Stimulated activated CD4-positive, alpha-beta T cell treated with anti-CD3 and anti-CD28 coated beads, Interleukin-12 subunit alpha, Interleukin-12 subunit beta, amount 100 ng/mL, for 4 hours (primary cell): Measurements from ENCODE around the gene GRB2.
"Not testable (repeated sequence)": the region's sequence is repeated elsewhere in the genome, so short reads cannot be mapped to it uniquely, and the experiment has no call there.

ENCODE experiments used
- DNase-seq: peaks from one replicate; pipeline ENCODE4 v3.0.0-alpha.2; 2020

Gene GRB2

DNA sequence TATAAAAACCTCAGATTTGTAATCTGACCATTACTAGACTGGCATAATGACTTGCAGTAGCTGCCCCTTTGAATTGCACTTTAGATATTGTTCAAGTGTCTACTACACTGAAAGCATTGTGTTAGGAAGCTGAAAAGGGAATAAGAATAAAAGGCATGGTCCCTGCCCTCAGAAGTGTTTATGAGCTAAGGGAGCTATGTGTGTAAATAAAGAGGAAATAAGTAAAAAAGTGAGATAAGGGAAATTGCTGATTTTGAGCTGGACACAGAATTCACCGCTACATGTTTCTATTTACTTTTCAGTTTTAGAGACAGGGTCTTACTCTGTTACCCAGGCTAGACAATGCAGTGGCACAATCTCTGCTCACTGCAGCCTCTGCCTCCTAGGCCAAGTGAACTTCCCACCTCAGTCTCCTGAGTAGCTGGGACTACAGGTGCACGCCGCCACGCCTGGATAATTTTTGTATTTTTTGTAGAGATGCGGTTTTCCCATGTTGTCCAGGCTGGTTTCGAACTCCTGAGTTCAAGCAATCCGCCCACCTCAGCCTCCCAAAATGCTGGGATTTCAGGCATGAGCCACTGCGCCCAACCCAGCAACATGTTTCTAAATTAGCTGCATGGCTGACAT is 57.0 kb downstream of the GRB2 start:
- DNase-seq: no peak

DNA sequence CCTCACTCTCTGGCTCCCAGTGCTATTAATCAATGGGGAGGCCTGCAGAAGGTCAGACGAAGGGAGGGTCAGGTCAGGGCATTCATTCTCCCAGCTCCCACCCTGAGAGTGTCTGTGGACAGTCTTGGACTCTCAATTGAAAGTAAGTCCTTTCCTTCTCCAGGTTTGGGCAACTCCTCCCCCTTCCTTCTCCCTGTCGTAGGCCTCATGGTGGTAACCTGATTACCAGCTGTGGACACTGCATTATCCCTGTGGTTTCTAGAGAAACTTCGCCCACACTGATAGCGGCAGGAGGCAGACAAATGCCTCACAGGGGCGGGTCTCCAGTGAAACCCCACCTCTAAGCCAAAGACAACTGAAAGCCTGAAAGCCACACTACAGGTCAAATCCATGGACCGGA is 58.6 kb downstream of the GRB2 start:
- DNase-seq: no peak

DNA sequence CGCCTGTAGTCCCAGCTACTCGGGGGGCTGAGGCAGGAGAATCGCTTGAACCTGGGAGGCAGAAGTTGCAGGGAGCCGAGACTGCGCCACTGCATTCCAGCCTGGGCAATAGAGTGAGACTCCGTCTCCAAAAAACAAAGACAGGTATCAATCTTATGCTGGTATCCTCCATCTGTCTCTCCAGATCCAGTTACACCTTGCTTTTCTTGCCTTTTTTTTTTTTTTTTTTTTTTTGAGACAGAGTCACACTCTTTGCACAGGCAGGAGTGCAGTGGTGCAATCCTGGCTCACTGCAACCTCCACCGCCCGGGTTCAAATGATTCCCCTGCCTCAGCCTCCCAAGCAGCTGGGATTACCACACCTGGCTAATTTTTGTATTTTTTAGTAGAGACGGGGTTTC is 59.1 kb downstream of the GRB2 start:
- not testable (repeated sequence) for DNase-seq

DNA sequence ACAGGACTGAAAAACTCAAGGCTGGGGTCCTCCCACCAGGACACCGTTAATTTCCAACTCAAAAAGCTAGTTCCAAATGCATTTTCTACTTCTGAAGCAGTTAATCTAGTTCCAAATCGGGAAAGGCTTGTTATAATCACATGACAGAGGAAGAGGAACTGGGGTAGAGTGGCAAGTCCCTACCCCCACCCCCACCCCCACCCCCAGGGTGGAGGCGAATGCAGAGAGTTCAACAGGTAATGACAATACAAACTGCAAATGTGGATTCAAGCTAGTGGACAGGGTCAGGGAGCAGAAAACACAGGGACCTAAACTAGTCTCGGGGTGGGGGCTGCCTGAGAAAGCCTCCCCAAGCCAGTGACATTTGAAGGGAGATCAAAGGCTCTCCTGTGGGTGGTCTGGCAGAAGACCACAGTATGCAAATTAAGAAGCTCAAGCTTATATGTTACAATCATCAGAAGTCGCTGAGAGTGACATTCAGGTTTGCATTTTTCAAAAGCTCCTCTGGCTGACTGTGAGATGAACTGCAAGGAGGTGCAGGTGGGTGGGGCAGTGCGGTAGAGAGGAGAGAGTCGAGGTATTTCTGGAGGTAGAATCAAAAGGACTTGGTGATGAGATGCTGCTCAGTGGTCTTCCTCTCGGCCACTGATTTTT is 59.8 kb downstream of the GRB2 start:
- no peak for DNase-seq

DNA sequence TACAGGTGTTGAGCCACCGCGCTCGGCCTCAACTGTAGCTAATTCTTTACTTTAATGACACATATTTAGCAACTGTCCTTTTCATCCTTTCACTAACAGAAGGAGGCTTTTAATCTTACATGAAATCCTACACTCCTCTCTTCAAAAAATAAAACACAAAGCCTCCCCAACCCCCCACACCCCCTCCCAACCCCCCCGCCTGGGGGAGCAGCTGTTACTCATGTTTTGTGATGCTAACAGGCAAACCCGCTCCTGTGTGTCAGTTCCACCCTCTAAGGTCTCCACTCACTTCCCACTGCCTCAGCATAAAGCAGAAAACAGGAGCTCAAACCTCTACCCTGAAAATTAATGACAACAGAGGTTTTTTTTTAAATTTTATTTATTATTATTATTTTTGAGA is 60.8 kb downstream of the GRB2 start:
- peak; percentile 35 for DNase-seq

DNA sequence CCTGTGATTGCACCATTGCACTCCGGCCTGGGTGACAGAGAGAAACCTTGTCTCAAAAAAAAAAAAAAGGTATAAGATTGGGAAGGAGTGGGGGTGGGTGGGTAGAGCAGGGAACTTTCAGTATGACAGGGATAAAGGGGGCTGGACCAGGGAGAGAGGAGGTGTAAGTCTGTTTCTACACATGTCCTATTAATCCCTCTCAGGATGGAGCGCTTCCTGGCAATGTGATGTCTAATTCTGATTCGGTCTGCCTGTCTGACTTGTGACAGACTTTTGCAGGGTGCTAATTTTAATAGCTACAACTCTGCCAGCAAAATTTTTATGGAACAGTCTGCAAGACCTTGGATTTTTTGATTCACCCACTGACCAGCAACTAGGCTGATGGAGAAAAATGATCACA is 62.5 kb downstream of the GRB2 start:
- no peak for DNase-seq

DNA sequence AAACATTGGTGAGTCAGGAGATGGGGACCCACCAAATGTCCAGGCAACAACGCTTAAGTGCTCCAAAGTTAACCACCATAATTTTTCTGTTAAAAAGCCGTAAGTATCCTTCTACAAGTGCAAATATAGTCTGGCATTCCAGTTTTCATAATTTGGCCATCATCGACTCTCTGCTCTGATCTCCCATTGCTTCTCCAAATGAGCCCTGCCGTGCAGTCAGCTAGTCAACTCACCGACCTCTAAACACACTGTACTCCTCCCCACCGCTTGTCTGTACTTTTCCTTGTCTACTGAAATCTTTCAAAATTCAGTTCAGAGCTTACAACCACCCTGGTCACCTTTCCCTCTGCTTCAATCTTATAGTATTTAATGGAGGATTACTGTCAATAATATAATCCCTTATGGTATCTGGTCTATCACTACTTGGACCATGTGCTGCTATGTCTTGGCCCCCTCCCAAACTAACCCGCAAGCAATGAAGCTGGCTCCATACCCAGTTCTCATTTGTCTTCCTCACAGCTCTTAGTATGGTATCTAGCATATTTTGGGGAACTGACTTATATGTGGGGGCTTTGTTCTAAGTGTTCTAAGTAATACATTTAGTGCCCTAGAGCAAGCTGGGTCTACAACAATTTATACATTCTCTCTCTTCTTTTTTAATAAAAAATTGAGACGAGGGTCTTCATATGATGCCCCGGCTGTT is 63.5 kb downstream of the GRB2 start:
- no peak for DNase-seq

DNA sequence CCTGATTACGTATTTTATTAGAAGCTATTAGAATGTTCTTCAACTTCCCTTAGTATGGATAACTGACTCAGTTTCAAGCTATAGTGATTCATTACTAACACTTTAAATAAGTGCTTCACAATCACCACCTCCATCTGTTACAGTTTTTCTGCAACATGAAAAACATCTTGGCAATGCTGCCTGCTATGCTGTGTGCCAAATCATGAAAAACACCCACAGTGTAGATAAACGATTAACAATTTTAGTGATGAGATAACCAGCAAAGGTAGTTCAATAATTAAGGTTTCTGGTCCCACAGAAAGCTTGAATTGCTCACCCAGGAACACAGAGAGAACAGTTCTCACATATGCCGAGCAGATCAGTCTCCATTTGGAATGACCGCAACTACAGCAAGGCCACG is 64.8 kb downstream of the GRB2 start:
- DNase-seq: no peak

DNA sequence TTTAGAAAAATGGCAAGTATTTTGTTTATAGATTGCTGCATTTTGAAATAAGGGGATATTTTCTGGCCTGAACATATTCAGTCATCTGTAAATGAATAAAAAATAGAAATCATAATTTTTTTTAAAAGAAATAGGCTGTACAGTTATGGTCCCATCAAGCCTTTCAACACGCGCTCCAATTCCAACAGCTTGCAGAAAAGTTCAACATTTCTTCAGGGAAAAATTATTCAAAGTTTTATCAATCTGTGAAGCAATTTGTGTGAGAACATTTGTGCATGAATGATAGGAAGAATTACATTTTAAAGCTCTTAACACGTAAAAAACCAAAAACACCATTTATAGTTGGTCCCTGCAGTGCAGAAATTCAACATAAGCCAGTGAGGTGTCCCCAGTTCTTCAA is 65.5 kb downstream of the GRB2 start:
- no peak for DNase-seq

DNA sequence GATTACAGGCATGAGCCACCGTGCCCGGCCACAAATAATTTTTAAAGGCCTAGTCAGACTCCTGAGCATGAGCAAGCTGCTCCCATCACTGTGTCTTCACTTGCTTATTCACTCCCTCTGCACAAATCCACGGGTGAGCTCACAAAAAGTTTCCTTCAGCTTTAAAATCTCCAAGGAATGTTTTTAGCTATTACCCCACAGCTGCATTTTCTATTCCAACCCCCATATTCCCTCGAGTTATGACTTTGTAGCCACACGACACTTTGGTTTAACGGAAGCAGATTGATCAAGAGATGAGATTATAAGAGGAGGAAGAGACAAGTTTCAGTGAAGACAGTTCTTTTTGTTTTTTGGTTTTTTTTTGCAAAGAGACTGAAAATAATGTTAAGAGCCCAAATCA is 67.1 kb downstream of the GRB2 start:
- no peak for DNase-seq

DNA sequence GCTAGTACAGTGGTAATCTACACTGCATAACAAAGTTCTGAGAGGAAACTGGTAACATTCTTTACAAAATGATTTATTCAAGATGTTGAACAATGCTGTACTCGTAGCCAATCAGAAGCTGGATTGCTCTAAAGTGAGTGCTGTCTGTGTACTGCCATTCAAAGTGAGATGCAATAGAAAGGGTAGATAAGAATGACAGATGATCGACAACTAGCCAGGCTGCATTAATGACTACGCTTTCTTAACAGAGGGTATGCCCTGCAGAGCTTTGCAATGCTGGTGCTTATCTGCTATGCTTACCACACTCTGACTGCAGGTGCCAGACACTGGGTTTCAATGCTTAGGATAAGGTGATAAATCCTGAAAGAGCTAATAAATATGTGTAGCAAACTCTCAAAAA is 70.2 kb downstream of the GRB2 start:
- DNase-seq: no peak

DNA sequence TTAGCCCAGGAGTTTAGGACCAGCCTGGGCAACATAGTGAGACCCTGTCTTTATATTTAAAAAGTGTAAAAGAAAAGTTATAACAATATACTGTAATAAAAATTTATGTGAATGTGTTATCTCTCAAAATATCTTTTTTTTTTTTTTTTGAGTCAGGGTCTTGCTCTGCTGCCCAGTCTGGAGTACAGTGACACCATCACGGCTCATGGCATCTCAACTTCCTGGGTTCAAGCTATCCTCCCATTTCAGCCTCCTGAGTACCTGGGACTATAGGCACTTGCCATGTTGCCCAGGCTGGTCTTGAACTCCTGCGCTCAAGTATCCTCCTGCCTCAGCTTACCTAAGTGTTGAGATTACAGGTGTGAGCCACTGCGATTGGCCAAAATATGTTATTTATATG is 70.8 kb downstream of the GRB2 start:
- DNase-seq: no peak

DNA sequence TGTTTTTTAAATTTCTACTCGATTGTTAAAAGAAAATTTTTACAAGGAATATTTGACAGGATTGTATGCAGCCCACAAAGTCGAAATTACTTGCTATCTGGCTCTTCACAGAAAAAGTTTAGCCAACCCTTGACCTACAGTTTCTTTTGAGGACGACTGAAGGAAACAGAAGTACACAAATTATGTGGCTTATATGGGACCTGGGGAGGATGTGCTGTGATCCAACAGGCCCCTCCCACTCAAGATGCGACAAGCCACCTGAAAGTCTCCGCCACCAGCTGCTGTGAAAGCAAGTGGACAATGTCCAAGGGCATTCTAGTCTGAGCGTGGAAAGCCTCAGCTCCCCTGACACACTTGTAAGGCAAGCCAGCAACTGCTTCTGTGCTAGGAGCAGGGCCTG is 73.8 kb downstream of the GRB2 start:
- DNase-seq: no peak

DNA sequence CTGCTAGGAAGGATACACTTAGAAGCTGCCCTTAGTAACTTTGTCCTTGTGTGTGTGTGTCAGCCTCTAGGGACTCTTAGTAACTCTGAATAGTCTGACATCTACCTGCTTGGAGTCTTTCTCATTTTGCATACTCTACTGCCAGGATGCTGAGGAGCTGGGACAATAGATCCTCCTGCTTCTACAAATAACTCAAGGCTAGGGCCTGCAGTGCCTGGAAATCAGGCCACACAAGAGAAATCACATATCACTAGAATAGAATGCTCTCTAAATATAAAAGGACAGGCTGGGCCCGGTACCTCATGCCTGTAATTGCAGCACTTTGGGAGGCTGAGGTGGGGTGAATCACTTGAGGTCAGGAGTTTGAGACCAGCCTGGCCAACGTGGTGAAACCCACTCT is 77.7 kb downstream of the GRB2 start:
- no peak for DNase-seq

DNA sequence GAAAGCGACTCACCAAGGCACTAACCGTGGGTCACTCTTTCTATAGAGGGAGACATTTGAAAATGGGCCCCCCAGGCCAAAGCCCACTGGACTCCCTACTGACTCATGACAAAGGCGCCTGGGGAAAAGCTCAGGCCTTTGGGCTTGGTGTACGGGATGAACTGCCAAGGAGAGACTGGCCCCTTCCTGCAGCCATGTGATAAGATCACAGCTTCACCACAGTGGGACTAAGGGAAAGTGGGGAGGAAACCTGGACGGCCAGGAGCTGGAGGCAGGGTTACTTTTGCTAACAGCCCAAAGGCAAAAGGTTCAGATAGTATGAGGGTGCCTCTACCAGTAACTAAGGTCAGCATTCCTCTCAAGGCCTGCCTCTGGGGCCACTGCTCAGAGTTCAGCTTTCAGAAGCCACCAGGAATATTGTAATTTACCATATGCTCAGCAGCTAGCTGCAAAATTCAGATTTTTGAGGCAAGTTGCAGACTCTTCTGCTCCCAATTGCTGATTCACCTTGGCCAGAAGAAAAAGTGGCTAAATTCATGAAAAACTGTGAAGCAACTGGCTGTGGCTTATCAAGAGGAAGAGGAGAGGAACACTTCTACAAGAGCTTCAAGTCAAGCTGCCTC is 79.1 kb downstream of the GRB2 start:
- no peak for DNase-seq

DNA sequence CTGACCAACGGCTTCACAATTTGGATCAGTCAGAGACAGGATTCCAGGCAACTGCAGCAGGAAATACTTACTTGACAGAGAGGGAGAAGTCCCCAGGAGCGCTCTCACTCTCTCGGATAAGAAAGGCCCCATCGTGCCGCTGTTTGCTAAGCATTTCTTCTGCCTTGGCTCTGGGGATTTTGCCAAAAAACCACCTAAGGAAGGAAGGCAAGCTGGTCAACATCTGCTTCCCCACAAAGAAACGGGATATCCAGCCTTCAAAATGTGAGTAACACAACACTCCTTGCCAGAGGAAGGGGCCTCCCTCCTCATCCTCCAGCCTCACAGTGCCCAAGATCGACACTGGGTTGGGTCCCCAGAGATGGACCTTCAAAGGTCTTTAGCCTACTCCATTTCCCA is 79.7 kb downstream of the GRB2 start:
- DNase-seq: no peak

DNA sequence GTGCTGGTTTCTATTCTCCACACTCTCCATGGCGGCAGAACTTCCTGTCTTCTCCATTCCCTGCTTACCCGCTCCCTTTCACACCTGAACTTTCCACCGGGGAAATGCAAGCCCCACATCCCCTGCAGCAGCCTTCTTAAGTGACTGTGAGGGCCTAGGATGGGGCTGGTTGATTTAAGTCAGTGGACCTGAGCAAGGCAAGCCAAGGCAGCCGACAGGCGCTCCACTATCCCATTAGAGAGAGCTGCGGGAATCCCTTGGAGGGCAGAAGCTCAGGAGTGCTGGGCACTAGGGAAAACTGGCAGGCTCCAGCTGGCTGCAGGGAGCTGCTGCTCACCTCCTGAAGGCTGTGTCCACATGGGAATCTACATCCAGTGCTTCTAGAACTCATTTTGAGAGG is 80.1 kb downstream of the GRB2 start:
- no peak for DNase-seq

DNA sequence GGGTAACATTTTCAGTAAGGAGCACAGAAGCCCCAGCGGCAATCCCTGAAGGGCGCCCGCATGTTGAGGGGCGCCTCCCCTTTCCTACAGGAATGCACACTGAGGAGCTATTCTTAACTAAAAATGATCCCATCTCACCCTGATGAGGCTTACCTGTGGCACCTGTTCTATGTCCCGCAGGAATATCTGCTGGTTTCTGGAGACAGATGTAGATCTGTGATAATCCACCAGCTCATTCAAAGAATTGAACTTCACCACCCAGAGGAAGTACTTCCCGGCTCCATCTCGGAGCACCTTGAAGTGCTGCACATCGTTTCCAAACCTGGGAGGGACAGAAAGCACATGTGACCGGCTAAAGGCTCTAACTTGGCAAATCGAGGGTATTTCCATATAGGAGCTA is 84.0 kb downstream of the GRB2 start:
- no peak for DNase-seq

DNA sequence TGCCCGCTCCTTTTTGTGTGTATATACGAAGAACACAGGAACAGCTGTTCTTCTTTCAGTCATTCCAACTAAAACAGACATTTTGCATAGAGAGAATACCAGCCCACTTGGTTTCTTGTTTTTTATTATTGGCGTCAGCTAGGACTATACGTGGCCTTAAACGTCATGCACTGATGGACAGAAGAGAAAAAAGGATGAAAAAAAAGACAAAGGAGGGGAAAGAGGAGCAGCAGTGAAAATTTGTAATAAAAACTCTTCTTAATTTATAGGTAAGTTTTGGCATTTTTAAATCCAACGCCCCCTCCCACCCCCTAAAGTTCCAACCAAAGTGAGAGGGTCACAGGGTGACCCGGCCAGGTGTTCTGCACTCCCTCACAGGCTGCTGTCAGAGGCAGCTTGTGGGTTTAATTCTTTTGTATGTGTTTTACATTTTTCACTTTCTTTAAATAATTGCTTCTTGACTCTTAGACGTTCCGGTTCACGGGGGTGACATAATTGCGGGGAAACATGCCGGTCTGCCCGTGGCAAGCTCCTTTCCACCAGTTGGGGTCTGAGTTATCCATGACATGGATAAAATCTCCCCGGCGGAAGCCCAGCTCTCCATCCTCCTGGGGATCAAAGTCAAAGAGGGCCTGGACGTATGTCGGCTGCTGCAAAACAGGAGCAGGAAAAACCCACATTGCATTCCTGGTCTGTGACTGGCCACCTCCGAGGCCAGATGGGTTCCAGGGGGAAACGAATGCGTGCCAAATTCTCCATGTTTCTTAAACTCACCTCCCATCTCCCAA is 85.4 kb downstream of the GRB2 start:
- DNase-seq: no peak

DNA sequence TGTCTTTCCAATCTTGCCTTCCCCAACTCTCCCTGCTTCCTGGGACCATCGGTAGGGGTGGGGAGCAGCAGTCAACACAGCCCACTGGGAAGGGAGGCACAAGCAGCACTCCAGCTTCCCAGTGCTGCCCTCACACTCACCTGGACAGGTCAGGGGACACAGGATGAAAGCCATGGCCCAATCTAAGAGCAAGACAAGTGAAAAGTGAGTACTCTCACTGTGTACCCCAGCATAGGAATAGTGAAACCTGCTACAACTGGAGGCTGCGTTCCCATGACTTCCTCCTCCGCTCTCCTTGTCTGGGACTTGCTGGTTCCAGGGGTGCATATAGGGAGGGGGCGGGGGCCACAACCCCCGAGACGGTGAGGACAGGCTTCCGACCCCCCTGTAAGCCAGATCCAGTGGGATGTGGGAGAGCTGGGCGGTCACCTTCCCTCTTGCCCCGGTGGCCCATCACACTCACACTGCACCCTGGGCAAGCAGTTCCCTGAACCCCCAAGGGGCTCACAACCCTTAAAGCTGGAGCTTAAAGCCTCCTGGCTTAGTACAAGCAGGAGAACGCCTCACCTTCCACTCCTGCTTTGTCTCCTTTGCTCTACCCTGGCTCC is 86.8 kb downstream of the GRB2 start:
- no peak for DNase-seq

DNA sequence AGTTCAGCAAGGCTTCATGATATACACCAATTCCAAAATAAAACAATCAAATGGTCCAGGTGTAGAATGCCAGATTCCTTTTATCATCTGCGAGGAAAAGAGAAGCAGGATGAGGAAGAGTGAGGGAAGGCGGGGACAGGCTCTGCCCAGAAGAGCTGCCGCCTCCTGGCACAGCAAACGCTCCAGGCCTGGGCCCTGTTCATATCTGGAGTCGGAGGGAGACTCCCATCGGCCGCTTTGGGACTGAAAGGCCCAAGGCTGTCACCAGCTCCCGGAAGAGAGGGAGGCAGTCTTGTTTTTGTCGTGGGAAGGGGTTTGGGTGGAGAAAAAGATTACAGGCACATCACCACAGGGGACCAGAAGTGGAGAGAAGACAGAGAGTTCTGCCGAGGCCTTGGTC is 87.3 kb downstream of the GRB2 start:
- DNase-seq: no peak

DNA sequence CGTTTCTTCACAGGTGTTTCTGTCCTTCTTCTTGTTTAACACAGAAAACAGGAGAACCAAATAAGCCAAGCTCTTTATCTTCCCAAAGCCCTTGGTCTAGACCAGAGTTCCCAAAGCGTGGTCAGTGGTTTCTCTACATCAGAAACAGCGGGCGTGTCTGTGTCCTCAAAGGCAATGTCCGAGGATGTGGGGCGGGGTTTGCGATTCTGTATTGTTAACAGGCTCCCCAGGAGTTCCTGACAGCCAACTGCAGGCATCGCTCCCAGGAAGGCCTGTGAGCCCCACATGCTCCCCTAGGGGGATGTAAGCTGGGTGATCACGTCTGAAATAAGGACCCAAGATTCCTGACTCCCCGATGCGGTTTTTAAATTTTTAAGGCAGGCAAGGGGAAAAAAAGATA is 87.8 kb downstream of the GRB2 start:
- DNase-seq: no peak

DNA sequence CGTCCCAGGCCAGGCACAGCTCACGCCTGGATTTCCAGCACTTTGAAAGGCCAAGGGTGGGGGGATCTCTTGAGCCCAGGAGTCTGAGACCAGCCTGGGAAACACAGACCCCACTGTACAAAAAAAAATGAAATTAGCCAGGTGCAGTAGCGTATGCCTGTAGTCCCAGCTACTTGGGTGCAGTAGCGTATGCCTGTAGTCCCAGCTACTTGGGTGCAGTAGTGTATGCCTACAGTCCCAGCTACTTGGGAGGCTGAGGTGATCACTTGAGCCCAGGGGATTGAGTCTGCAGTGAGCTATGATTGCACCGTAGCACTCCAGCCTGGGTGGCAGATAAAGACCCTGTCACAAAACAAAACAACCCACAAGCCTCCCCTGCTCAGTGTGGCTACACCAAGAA is 89.2 kb downstream of the GRB2 start:
- no peak for DNase-seq
